A549 (cell line): Measurements from ENCODE around the gene ADGRD1.

Experiments used
- KDM1A ChIP-seq: fragments of 200-600 bp; sonication (generic); IDR thresholded peaks from 2 replicates; pipeline ENCODE4 v1.6.1; 2016; ENCODE audit warnings: low read depth, mild to moderate bottlenecking
- POLR2A ChIP-seq: IDR thresholded peaks from 2 replicates; pipeline ENCODE4 v1.6.1; 2012; ENCODE audit warnings: mild to moderate bottlenecking, low read length
- POLR2AphosphoS2 ChIP-seq: conservative IDR thresholded peaks from 2 replicates; pipeline ENCODE4 v1.6.1; 2012; ENCODE audit warnings: low read length, improper control_type of control experiment, inconsistent platforms
- ZFP36 ChIP-seq: fragments of 450-650 bp; IDR thresholded peaks from 2 replicates; pipeline ENCODE4 v1.6.1; 2014; ENCODE audit warnings: borderline replicate concordance; ENCODE audit not compliant: partially characterized antibody
- TF ChIP-seq, protein P1 (sequence below): fragments of >200 bp; sonication (Bioruptor Twin); formaldehyde crosslinking; IDR thresholded peaks from 2 replicates; pipeline ENCODE4 v1.6.1; 2016
- TF ChIP-seq, protein P2 (sequence below): fragments of >200 bp; sonication (Bioruptor Twin); formaldehyde crosslinking; IDR thresholded peaks from 3 replicates; pipeline ENCODE4 v1.5.1; 2016
- TF ChIP-seq, protein P3 (sequence below): IDR thresholded peaks from 2 replicates; pipeline ENCODE4 v1.6.1; 2012
- TF ChIP-seq, protein P4 (sequence below): fragments of 200-600 bp; sonication (generic); IDR thresholded peaks from 2 replicates; pipeline ENCODE4 v1.6.1; 2016; ENCODE audit warnings: antibody characterized with exemption, mild to moderate bottlenecking, moderate library complexity

DNA sequence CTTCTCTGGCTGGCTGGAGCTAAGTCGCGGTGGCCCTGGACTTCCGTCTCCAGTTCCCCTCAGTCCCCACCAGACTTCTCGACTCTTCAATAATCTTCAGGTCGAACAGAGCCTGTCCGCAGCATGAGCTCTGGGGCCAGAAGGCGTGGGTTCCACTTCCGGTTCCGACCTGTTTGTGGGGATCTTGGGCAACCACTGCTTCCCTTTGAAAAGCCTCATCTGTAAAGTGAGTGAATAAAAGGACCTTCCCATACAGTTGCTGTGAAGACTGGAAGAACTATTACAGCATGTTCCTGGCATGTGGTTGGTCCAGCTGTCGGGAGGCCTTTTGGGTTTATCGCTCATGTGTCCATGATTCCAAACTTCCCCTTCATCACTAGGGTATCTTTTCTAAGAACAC, 19.4 kb downstream of the ADGRD1 start:
- TF ChIP-seq KDM1A = no peak
- TF ChIP-seq, protein P1, sequence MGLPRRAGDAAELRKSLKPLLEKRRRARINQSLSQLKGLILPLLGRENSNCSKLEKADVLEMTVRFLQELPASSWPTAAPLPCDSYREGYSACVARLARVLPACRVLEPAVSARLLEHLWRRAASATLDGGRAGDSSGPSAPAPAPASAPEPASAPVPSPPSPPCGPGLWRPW = no peak
- TF ChIP-seq, protein P2, sequence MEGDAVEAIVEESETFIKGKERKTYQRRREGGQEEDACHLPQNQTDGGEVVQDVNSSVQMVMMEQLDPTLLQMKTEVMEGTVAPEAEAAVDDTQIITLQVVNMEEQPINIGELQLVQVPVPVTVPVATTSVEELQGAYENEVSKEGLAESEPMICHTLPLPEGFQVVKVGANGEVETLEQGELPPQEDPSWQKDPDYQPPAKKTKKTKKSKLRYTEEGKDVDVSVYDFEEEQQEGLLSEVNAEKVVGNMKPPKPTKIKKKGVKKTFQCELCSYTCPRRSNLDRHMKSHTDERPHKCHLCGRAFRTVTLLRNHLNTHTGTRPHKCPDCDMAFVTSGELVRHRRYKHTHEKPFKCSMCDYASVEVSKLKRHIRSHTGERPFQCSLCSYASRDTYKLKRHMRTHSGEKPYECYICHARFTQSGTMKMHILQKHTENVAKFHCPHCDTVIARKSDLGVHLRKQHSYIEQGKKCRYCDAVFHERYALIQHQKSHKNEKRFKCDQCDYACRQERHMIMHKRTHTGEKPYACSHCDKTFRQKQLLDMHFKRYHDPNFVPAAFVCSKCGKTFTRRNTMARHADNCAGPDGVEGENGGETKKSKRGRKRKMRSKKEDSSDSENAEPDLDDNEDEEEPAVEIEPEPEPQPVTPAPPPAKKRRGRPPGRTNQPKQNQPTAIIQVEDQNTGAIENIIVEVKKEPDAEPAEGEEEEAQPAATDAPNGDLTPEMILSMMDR = no peak
- TF ChIP-seq POLR2AphosphoS2 = no peak
- TF ChIP-seq POLR2A = no peak
- TF ChIP-seq, protein P3, sequence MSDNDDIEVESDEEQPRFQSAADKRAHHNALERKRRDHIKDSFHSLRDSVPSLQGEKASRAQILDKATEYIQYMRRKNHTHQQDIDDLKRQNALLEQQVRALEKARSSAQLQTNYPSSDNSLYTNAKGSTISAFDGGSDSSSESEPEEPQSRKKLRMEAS = no peak
- TF ChIP-seq, protein P4, sequence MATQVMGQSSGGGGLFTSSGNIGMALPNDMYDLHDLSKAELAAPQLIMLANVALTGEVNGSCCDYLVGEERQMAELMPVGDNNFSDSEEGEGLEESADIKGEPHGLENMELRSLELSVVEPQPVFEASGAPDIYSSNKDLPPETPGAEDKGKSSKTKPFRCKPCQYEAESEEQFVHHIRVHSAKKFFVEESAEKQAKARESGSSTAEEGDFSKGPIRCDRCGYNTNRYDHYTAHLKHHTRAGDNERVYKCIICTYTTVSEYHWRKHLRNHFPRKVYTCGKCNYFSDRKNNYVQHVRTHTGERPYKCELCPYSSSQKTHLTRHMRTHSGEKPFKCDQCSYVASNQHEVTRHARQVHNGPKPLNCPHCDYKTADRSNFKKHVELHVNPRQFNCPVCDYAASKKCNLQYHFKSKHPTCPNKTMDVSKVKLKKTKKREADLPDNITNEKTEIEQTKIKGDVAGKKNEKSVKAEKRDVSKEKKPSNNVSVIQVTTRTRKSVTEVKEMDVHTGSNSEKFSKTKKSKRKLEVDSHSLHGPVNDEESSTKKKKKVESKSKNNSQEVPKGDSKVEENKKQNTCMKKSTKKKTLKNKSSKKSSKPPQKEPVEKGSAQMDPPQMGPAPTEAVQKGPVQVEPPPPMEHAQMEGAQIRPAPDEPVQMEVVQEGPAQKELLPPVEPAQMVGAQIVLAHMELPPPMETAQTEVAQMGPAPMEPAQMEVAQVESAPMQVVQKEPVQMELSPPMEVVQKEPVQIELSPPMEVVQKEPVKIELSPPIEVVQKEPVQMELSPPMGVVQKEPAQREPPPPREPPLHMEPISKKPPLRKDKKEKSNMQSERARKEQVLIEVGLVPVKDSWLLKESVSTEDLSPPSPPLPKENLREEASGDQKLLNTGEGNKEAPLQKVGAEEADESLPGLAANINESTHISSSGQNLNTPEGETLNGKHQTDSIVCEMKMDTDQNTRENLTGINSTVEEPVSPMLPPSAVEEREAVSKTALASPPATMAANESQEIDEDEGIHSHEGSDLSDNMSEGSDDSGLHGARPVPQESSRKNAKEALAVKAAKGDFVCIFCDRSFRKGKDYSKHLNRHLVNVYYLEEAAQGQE = no peak
- no peak for TF ChIP-seq ZFP36
